Type B pancreatic cell (in vitro differentiated cells): Measurements from ENCODE around the gene PCARE. TPM values are rescaled to one million over a fixed set of nuclear protein-coding genes. Genes with fewer than 3 reads are reported as not detected.

Source experiments
- DNase-seq: peaks from one replicate; pipeline ENCODE4 v3.0.0; 2021; ENCODE audit warnings: mixed read lengths; ENCODE audit not compliant: unreplicated experiment; ENCODE audit errors: extremely low spot score
- H3K27ac Mint-ChIP-seq: 2 replicates; pipeline ENCODE4 v1.8.0; 2021; ENCODE audit warnings: mild to moderate bottlenecking, mixed read lengths
- H3K27me3 Mint-ChIP-seq: 2 replicates; pipeline ENCODE4 v1.8.0; 2021; ENCODE audit warnings: mixed read lengths
- H3K36me3 Mint-ChIP-seq: 2 replicates; pipeline ENCODE4 v1.8.0; 2021; ENCODE audit warnings: mixed read lengths
- H3K4me1 Mint-ChIP-seq: one replicate; pipeline ENCODE4 v1.8.0; 2021; ENCODE audit warnings: mixed read lengths; ENCODE audit not compliant: unreplicated experiment
- H3K4me3 Mint-ChIP-seq: 2 replicates; pipeline ENCODE4 v1.8.0; 2021; ENCODE audit warnings: mild to moderate bottlenecking, mixed read lengths
- H3K9me3 Mint-ChIP-seq: 2 replicates; pipeline ENCODE4 v1.8.0; 2021; ENCODE audit warnings: mixed read lengths
- total RNA-seq: library from RNA; stranded (reverse); gene quantifications from 2 replicates; pipeline ENCODE4 v1.2.1, GENCODE V29; 2021; ENCODE audit warnings: low replicate concordance
- TF ChIP-seq, protein P1 (sequence below): fragments of 200-600 bp; sonication (generic); conservative IDR thresholded peaks from 2 replicates; pipeline ENCODE4 v1.5.0; 2021; ENCODE audit warnings: antibody characterized with exemption, mild to moderate bottlenecking

PCARE gene
- total RNA-seq, 1 donor from 2014 or later = not detected

DNA sequence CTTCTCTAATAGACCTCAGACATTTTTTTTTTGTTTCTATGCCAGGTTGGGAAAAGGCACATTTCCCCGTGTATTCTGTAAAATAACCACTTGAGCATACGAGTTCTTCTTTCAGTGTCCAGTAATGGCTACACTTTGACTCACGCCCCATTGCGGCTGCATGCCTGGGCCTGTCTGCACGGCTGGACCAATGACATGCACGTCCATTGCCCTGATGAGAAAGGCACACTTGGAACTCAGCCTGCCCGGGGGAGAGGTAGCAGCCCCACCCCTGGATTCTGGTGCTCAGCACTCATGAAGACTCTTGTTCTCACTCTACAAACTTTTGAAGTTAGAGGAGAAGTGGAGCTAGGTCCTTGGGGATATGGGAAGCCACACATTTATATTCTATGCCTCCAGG lies 5.8 kb downstream of the PCARE start:
- no peak for DNase-seq
- peaks cover 26% of the 10 kb centered on the region for H3K4me1 Mint-ChIP-seq
- no peaks in the 10 kb centered on the region for H3K27me3 Mint-ChIP-seq
- no peak overlapping the region for H3K4me3 Mint-ChIP-seq
- TF ChIP-seq, protein P1, sequence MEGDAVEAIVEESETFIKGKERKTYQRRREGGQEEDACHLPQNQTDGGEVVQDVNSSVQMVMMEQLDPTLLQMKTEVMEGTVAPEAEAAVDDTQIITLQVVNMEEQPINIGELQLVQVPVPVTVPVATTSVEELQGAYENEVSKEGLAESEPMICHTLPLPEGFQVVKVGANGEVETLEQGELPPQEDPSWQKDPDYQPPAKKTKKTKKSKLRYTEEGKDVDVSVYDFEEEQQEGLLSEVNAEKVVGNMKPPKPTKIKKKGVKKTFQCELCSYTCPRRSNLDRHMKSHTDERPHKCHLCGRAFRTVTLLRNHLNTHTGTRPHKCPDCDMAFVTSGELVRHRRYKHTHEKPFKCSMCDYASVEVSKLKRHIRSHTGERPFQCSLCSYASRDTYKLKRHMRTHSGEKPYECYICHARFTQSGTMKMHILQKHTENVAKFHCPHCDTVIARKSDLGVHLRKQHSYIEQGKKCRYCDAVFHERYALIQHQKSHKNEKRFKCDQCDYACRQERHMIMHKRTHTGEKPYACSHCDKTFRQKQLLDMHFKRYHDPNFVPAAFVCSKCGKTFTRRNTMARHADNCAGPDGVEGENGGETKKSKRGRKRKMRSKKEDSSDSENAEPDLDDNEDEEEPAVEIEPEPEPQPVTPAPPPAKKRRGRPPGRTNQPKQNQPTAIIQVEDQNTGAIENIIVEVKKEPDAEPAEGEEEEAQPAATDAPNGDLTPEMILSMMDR = no peak
- H3K9me3 Mint-ChIP-seq = no peaks in the 10 kb centered on the region
- H3K36me3 Mint-ChIP-seq = no peaks in the 10 kb centered on the region
- H3K27ac Mint-ChIP-seq = no peak overlapping the region

DNA sequence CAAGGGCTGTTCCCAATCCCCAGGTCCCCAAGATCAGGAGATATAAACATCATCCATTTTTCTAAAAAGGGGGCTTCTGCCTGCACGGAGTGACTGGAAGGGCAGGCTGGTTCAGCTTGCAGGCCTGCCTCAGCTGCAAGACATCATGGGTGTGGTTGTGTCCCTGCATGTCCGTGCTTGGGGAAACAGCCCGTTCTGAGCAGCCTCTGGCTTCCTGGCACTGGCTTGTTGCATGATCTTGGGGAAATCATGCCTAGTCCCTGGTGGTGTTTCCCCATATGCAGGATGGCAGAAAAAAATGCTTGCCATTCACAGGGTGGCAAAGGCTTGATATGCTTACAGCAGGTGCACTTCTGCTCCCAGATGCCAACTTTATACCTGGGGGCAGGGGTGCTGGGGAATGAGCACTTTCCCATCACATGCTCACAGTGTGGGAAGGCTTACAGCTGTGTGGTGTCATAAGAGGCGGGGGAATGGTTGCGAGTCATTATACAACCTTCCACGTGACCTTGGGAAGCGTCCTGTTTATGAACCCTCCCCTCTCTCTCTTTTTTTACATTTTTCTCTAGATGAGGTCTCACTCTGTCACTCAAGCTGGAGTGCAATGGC lies 7.2 kb downstream of the PCARE start:
- Mint-ChIP-seq H3K36me3 (no peaks in the 10 kb centered on the region), H3K4me3 (no peak overlapping the region), H3K4me1 (peaks cover 27% of the 10 kb centered on the region), H3K9me3 (no peaks in the 10 kb centered on the region), H3K27me3 (no peaks in the 10 kb centered on the region), H3K27ac (no peak overlapping the region)
- DNase-seq = no peak
- TF ChIP-seq, protein P1 = no peak

DNA sequence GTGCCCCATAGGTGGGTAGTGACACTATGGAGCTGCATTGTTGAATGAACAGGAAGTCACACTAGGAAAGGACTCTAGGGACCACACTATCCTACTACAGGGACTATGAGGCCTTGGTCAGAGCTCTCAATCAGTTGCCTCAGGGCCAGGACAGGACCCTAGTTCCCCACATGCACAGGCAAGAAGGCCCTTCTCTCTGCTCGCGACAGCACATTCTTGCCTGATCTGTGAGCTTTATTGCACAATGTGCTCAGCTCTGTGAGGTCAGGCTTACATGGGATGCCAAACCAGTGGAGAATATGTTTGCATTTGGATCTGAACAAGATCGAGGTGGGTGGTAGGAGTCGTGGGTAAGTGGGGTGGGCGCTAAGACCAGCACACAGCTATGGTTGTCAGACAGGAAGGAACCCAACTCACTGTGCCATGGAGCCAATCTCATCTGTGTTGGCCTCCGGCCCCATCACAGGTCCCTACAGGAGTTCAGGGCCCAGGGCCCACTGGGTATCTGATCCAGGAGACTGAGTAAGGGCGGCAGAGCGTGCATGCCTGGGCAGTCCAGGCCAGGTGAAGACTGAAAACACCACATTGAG lies 8.0 kb downstream of the PCARE start:
- H3K27me3 Mint-ChIP-seq = no peaks in the 10 kb centered on the region
- H3K36me3 Mint-ChIP-seq = no peaks in the 10 kb centered on the region
- H3K4me1 Mint-ChIP-seq = peaks cover 29% of the 10 kb centered on the region
- TF ChIP-seq, protein P1 = no peak
- no peak for DNase-seq
- no peak overlapping the region for H3K27ac Mint-ChIP-seq
- H3K9me3 Mint-ChIP-seq = no peaks in the 10 kb centered on the region
- H3K4me3 Mint-ChIP-seq = no peak overlapping the region

DNA sequence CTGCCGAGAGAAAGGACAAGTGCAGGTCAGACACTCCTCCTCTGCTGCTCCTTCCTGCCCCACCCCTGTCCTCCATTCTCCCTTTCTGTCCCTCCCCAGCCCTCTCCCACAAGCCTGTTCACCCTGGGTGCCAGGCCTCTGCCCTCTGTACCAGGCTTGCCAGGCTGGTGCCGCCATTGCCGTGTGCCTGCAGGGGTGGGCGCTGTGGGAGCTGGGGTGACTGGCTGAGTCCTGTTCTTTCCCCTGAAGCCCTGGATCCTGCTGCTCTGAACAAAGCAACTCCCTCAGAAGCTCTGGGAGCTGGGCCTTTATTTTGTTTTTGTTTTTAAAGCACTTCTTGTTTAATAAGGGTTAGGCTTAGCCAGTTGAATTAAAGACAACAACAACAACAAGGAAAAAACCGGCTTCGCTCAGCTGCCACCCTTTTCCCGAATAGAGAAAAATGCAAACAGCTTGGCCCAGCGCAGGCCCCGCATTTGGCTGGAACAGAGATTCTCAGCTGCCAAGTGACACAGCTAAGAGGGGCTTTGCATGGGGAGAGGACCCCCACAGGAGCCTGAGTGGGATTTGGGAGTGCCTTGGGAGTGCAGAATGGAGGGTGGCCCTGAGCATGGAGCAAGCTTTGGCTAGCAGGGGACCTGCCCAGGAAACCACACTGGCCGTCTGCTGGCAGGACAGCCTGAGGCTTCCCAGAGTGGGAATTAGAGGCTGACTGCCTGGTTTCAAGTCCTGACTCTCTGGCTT lies 9.1 kb downstream of the PCARE start:
- no peak overlapping the region for H3K4me3 Mint-ChIP-seq
- no peaks in the 10 kb centered on the region for H3K36me3 Mint-ChIP-seq
- H3K27ac Mint-ChIP-seq = no peak overlapping the region
- TF ChIP-seq, protein P1 = no peak
- peaks cover 35% of the 10 kb centered on the region for H3K4me1 Mint-ChIP-seq
- H3K9me3 Mint-ChIP-seq = no peaks in the 10 kb centered on the region
- no peaks in the 10 kb centered on the region for H3K27me3 Mint-ChIP-seq
- peak; percentile 61 for DNase-seq

DNA sequence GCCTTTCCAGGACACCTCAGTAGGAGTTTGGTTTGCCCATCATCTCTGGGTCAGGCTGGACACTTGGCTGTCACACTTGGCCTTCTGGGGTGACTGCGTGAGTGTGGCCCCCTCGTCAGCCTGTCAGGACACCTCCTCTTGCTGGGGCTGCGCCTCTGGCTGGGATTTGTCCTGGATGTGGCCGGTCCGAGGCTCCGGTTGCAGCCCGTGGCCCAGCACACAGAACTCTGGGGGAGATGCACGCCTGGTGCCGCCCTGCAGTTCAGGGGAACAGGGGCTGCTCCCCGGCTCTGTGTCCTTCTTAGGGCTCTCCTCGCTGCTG lies 9.6 kb downstream of the PCARE start:
- Mint-ChIP-seq H3K36me3 (no peaks in the 10 kb centered on the region), H3K27ac (no peak overlapping the region), H3K9me3 (no peaks in the 10 kb centered on the region), H3K27me3 (peaks cover 1% of the 10 kb centered on the region), H3K4me3 (no peak overlapping the region), H3K4me1 (peaks cover 38% of the 10 kb centered on the region)
- no peak for DNase-seq
- TF ChIP-seq, protein P1 = no peak
